CD14-positive monocyte (primary cell): Measurements from ENCODE around the gene GH2. TPM values are rescaled to one million over a fixed set of nuclear protein-coding genes. Genes with fewer than 3 reads are reported as not detected.
"Not testable (repeated sequence)": the region's sequence is repeated elsewhere in the genome, so short reads cannot be mapped to it uniquely, and the experiment has no call there.

Experiments used
- DNase-seq, 3 donors: peaks; one replicate each; pipeline ENCODE4 v3.0.0-alpha.2; 2011 to 2022
- H2AFZ ChIP-seq: 2 replicates; pipeline ENCODE4 v1.6.0; 2012; ENCODE audit warnings: mild to moderate bottlenecking, low read depth, low read length, inconsistent platforms; ENCODE audit not compliant: insufficient read depth, poor library complexity, severe bottlenecking
- H3K27ac ChIP-seq, 2 donors: 1 replicate in 1 of 2; 2 replicates in 1 of 2; pipeline ENCODE4 v1.5.1; 2012 to 2013; ENCODE audit warnings: low read length in 2 of 2, control low read depth in 1 of 2, inconsistent platforms in 1 of 2, low read depth in 1 of 2, mild to moderate bottlenecking in 1 of 2
- H3K27me3 ChIP-seq, 2 donors: one replicate each; pipeline versions ENCODE4 v1.6.0 to v1.6.1; 2011 to 2013; ENCODE audit warnings: low read length in 2 of 2; ENCODE audit not compliant: control insufficient read depth in 2 of 2, insufficient read depth in 2 of 2
- H3K36me3 ChIP-seq, 2 donors: replicated peaks in 1 of 2; 1 replicate in 1 of 2; 2 replicates in 1 of 2; pipeline versions ENCODE4 v1.5.1 to v1.6.1; 2012 to 2013; ENCODE audit warnings: low read length in 2 of 2, control low read depth in 1 of 2, inconsistent platforms in 1 of 2, mild to moderate bottlenecking in 1 of 2; ENCODE audit not compliant: insufficient read depth in 2 of 2, control insufficient read depth in 1 of 2
- H3K4me1 ChIP-seq, 2 donors: 1 replicate in 1 of 2; 2 replicates in 1 of 2; pipeline versions ENCODE4 v1.5.1 to v1.6.1; 2012 to 2013; ENCODE audit warnings: low read length in 2 of 2, control low read depth in 1 of 2, inconsistent platforms in 1 of 2, mild to moderate bottlenecking in 1 of 2, moderate library complexity in 1 of 2; ENCODE audit not compliant: insufficient read depth in 2 of 2, control insufficient read depth in 1 of 2
- H3K4me2 ChIP-seq: replicated peaks from 2 replicates; pipeline ENCODE3; 2012; ENCODE audit warnings: low read length, moderate library complexity, mild to moderate bottlenecking; ENCODE audit not compliant: poor library complexity, severe bottlenecking; ENCODE audit errors: extremely low read depth
- H3K4me3 ChIP-seq, 3 experiments: fragments of 200-600 bp in 1 of 3; sonication (generic) in 1 of 3; replicated peaks in 1 of 3; 1 replicate in 2 of 3; 2 replicates in 1 of 3; pipeline ENCODE4 v1.5.1; 2011 to 2013; ENCODE audit warnings: low read length in 3 of 3, mild to moderate bottlenecking in 3 of 3, control low read depth in 2 of 3, low read depth in 2 of 3, inconsistent platforms in 1 of 3, moderate library complexity in 1 of 3
- H3K79me2 ChIP-seq: 2 replicates; pipeline ENCODE4 v1.6.0; 2012; ENCODE audit warnings: mild to moderate bottlenecking, control low read depth, inconsistent platforms, low read length, moderate library complexity; ENCODE audit not compliant: insufficient read depth
- H3K9ac ChIP-seq: 2 replicates; pipeline ENCODE4 v1.6.0; 2017; ENCODE audit warnings: low read length, mild to moderate bottlenecking; ENCODE audit not compliant: insufficient read depth, poor library complexity, severe bottlenecking
- H3K9me3 ChIP-seq, 2 donors: replicated peaks in 1 of 2; 1 replicate in 1 of 2; 2 replicates in 1 of 2; pipeline versions ENCODE4 v1.5.1 to v1.6.1; 2012 to 2013; ENCODE audit warnings: low read length in 2 of 2, control low read depth in 1 of 2; ENCODE audit not compliant: control insufficient read depth in 1 of 2, insufficient read depth in 1 of 2
- H4K20me1 ChIP-seq: 2 replicates; pipeline ENCODE4 v1.6.0; 2012; ENCODE audit warnings: mild to moderate bottlenecking, low read length, control low read depth, moderate library complexity; ENCODE audit not compliant: insufficient read depth
- H3K27ac Mint-ChIP-seq, 7 donors: one replicate each; pipeline ENCODE4 v1.8.0; 2020; ENCODE audit warnings: mild to moderate bottlenecking in 7 of 7, mixed read lengths in 7 of 7, moderate library complexity in 6 of 7, inconsistent platforms in 2 of 7
- H3K27me3 Mint-ChIP-seq, 3 donors: one replicate each; pipeline ENCODE4 v1.8.0; 2021 to 2022; ENCODE audit warnings: low read depth in 3 of 3, mild to moderate bottlenecking in 3 of 3, mixed read lengths in 3 of 3, moderate library complexity in 3 of 3, inconsistent platforms in 1 of 3
- H3K36me3 Mint-ChIP-seq, 2 donors: one replicate each; pipeline ENCODE4 v1.8.0; 2020; ENCODE audit warnings: mixed read lengths in 2 of 2, inconsistent platforms in 1 of 2, mild to moderate bottlenecking in 1 of 2
- H3K4me1 Mint-ChIP-seq: one replicate; pipeline ENCODE4 v1.8.0; 2020; ENCODE audit warnings: mild to moderate bottlenecking, mixed read lengths
- H3K4me3 Mint-ChIP-seq, 2 donors: one replicate each; pipeline ENCODE4 v1.8.0; 2020; ENCODE audit warnings: mild to moderate bottlenecking in 2 of 2, mixed read lengths in 2 of 2, moderate library complexity in 1 of 2
- H3K9me3 Mint-ChIP-seq, 7 donors: one replicate each; pipeline ENCODE4 v1.8.0; 2020 to 2022; ENCODE audit warnings: mixed read lengths in 7 of 7, mild to moderate bottlenecking in 6 of 7, moderate library complexity in 6 of 7, inconsistent platforms in 2 of 7
- WGBS: methylation state at CpG from one replicate; pipeline ENCODE4 v1.1.5; 2013; ENCODE audit warnings: missing lambda C conversion rate; ENCODE audit not compliant: insufficient coverage; 5-methylcytosine and 5-hydroxymethylcytosine counted together
- intact Hi-C, 2 donors: fragments of 100-400 bp; cut with micrococcal nuclease; formaldehyde crosslinking; loops; one replicate each; pipeline versions ENCODE4 v1.15.0 to v1.15.1; 2023
- polyA plus RNA-seq, 3 donors: library from polyadenylated mRNA; depleted of rRNA in 1 of 3; unstranded in 2 of 3; stranded (reverse) in 1 of 3; fragments of 300-500 nt in 2 of 3; fragments of >200 nt in 1 of 3; fragmentation: Illumina TruSeq in 2 of 3; gene quantifications; 1 replicate in 2 of 3; 2 replicates in 1 of 3; pipeline ENCODE4 v1.2.3, GENCODE V29; 2012 to 2021
- TF ChIP-seq, protein P1 (sequence below): fragments of 200-600 bp; IDR thresholded peaks from one replicate; pipeline ENCODE4 v1.8.0; 2022; ENCODE audit warnings: antibody characterized with exemption, mild to moderate bottlenecking

The GH2 gene
- polyA plus RNA-seq, 3 donors: not detected

DNA sequence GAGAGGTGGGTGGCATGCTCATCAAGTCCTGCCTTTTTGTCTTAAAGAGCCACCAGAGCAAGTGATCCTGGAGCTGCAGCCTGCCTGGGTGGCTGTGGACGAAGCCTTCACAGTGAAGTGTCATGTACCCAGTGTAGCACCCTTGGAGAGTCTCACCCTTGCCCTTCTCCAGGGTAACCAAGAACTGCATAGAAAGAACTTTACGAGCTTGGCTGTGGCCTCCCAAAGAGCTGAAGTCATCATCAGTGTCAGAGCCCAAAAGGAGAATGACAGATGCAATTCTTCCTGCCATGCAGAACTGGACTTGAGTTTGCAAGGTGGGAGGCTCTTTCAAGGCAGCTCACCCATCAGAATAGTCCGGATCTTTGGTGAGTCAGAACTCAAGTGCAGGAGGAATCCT, 22.5 kb downstream of the GH2 start:
- no peaks in the 10 kb centered on the region for H3K27me3 ChIP-seq
- no peak overlapping the region for H3K9ac ChIP-seq
- 95% methylated on average over 2 of the region's 3 CpGs for WGBS
- Mint-ChIP-seq H3K4me1 (no peaks in the 10 kb centered on the region), H3K36me3 (no peaks in the 10 kb centered on the region), H3K4me3 (no peak overlapping the region), H3K27me3 (peaks cover 0 to 8% (median 6%) of the 10 kb centered on the region in 3 donors), H3K27ac (no peak overlapping the region), H3K9me3 (no peaks in the 10 kb centered on the region)
- intact Hi-C loops: no loop called here
- no peak overlapping the region for H2AFZ ChIP-seq
- no peaks in the 10 kb centered on the region for H3K4me1 ChIP-seq
- H3K9me3 ChIP-seq: no peaks in the 10 kb centered on the region
- no peak for DNase-seq
- no peak overlapping the region for H3K4me2 ChIP-seq
- no peaks in the 10 kb centered on the region for H3K79me2 ChIP-seq
- no peaks in the 10 kb centered on the region for H4K20me1 ChIP-seq
- TF ChIP-seq, protein P1, sequence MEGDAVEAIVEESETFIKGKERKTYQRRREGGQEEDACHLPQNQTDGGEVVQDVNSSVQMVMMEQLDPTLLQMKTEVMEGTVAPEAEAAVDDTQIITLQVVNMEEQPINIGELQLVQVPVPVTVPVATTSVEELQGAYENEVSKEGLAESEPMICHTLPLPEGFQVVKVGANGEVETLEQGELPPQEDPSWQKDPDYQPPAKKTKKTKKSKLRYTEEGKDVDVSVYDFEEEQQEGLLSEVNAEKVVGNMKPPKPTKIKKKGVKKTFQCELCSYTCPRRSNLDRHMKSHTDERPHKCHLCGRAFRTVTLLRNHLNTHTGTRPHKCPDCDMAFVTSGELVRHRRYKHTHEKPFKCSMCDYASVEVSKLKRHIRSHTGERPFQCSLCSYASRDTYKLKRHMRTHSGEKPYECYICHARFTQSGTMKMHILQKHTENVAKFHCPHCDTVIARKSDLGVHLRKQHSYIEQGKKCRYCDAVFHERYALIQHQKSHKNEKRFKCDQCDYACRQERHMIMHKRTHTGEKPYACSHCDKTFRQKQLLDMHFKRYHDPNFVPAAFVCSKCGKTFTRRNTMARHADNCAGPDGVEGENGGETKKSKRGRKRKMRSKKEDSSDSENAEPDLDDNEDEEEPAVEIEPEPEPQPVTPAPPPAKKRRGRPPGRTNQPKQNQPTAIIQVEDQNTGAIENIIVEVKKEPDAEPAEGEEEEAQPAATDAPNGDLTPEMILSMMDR: no peak
- H3K36me3 ChIP-seq: no peaks in the 10 kb centered on the region
- no peak overlapping the region for H3K27ac ChIP-seq
- H3K4me3 ChIP-seq: no peak overlapping the region

DNA sequence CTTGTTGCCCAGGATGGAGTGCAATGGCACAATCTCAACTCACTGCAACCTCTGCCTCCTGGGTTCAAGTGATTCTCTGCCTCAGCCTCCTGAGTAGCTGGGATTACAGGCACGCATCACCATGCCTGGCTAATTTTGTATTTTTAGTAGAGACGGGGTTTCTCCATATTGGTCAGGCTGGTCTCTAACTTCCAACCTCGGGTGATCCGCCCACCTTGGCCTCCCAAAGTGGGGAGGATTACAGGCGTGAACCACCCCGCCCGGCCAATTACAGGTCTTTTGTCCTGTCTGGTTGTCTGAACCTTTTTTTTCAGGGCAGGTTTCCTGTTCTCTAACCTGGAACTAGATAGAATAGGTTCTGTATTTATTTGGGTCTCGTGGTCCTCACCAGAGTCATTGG, 25.3 kb downstream of the GH2 start:
- DNase-seq, H3K4me1 Mint-ChIP-seq, H3K9me3 Mint-ChIP-seq, H3K9ac ChIP-seq, H3K36me3 ChIP-seq, H2AFZ ChIP-seq, H3K27me3 ChIP-seq, H3K4me1 ChIP-seq, H3K4me2 ChIP-seq, H3K4me3 Mint-ChIP-seq, H3K36me3 Mint-ChIP-seq, H3K9me3 ChIP-seq, H3K79me2 ChIP-seq, H3K27ac ChIP-seq, H4K20me1 ChIP-seq, H3K4me3 ChIP-seq, H3K27ac Mint-ChIP-seq, intact Hi-C loops: not testable (repeated sequence)
- 95% methylated on average over 6 of the region's 8 CpGs for WGBS
- peaks cover 0 to 10% (median 7%) of the 10 kb centered on the region in 3 donors for H3K27me3 Mint-ChIP-seq
